GM18520 (cell line): ENCODE data around the gene GRAP.

ENCODE experiments used
- ATAC-seq: cut with Tn5 transposase; IDR thresholded peaks from one replicate; pipeline ENCODE4 v1.9.1; 2021; ENCODE audit not compliant: unreplicated experiment

GRAP gene

GRCh38 chr17:19019041-19019941 is 27.5 kb downstream of the GRAP start:
- ATAC-seq: no peak

- no peak for ATAC-seq
Measured at GRCh38 chr17:19018600-19018950, 28.2 kb downstream of the GRAP start.

- ATAC-seq: no peak
Measured at GRCh38 chr17:19017804-19018599, 28.8 kb downstream of the GRAP start.

GRCh38 chr17:19017401-19017800 is 29.4 kb downstream of the GRAP start:
- no peak for ATAC-seq

GRCh38 chr17:19016881-19017280 is 29.9 kb downstream of the GRAP start:
- ATAC-seq: no peak

GRCh38 chr17:19016297-19016696 is 30.5 kb downstream of the GRAP start:
- no peak for ATAC-seq

- ATAC-seq: no peak
Measured at GRCh38 chr17:19015428-19015827, 31.3 kb downstream of the GRAP start.

- ATAC-seq: no peak
Measured at GRCh38 chr17:19014628-19015215, 32.0 kb downstream of the GRAP start.

- ATAC-seq: no peak
Measured at GRCh38 chr17:19013806-19014627, 32.7 kb downstream of the GRAP start.

GRCh38 chr17:19013226-19013625 is 33.5 kb downstream of the GRAP start:
- no peak for ATAC-seq

GRCh38 chr17:19012171-19013080 is 34.3 kb downstream of the GRAP start:
- no peak for ATAC-seq

GRCh38 chr17:19011581-19011980 is 35.2 kb downstream of the GRAP start:
- ATAC-seq: no peak

GRCh38 chr17:19010729-19011505 is 35.8 kb downstream of the GRAP start:
- ATAC-seq: no peak

- ATAC-seq: no peak
Measured at GRCh38 chr17:19009970-19010369, 36.8 kb downstream of the GRAP start.

- ATAC-seq: no peak
Measured at GRCh38 chr17:19006698-19007097, 40.1 kb downstream of the GRAP start.

GRCh38 chr17:19005789-19006430 is 40.8 kb downstream of the GRAP start:
- ATAC-seq: no peak

- ATAC-seq: no peak
Measured at GRCh38 chr17:19005137-19005773, 41.5 kb downstream of the GRAP start.
